B cell (primary cell): ENCODE results near the gene TLE5. TPM values are rescaled to one million over a fixed set of nuclear protein-coding genes. Genes with fewer than 3 reads are reported as not detected.
"Not testable (repeated sequence)": the region's sequence is repeated elsewhere in the genome, so short reads cannot be mapped to it uniquely, and the experiment has no call there.

ENCODE experiments used
- ATAC-seq: fragments of 200-7000 bp; cut with Tn5 transposase; one replicate; pipeline ENCODE4 v1.10.0; 2021; ENCODE audit warnings: low read depth, mild to moderate bottlenecking, moderate number of reproducible peaks, moderate library complexity
- CTCF ChIA-PET: fragments of 350-600 bp; sonication (Branson Sonifier 250); formaldehyde crosslinking; loops from one replicate; lab custom pipeline; 2021; ENCODE audit warnings: antibody characterized with exemption, inconsistent platforms; lab: Charles Lee
- POLR2A ChIA-PET: fragments of 350-600 bp; sonication (Branson Sonifier 250); formaldehyde crosslinking; loops from one replicate; lab custom pipeline; 2021; ENCODE audit warnings: antibody characterized with exemption; lab: Charles Lee
- DNase-seq: peaks from one replicate; pipeline ENCODE4 v3.0.0; 2013
- H2AFZ ChIP-seq: 2 replicates; pipeline ENCODE4 v1.6.1; 2012; ENCODE audit warnings: mild to moderate bottlenecking, low read depth, low read length; ENCODE audit not compliant: insufficient read depth, poor library complexity, severe bottlenecking
- H3K27ac ChIP-seq, 2 donors: 1 replicate in 1 of 2; 2 replicates in 1 of 2; pipeline ENCODE4 v1.5.1; 2012 to 2013; ENCODE audit warnings: low read length in 2 of 2, mild to moderate bottlenecking in 2 of 2, moderate library complexity in 1 of 2
- H3K27me3 ChIP-seq, 4 experiments: fragments of 200-600 bp in 1 of 4; sonication (generic) in 1 of 4; replicated peaks in 1 of 4; 1 replicate in 2 of 4; 2 replicates in 2 of 4; pipeline versions ENCODE4 v1.6.1 to v1.7.0; 2013 to 2016; ENCODE audit warnings: low read length in 3 of 4, mild to moderate bottlenecking in 2 of 4, mixed read lengths in 1 of 4, moderate library complexity in 1 of 4; ENCODE audit not compliant: insufficient read depth in 4 of 4, control insufficient read depth in 3 of 4; ENCODE audit errors: control extremely low read depth in 1 of 4
- H3K36me3 ChIP-seq, 2 experiments: replicated peaks in 1 of 2; 1 replicate in 1 of 2; 2 replicates in 1 of 2; pipeline versions ENCODE4 v1.6.1 to v1.7.1; 2013; ENCODE audit warnings: low read length in 1 of 2; ENCODE audit not compliant: insufficient read depth in 2 of 2, control insufficient read depth in 1 of 2; ENCODE audit errors: control extremely low read depth in 1 of 2, extremely low read depth in 1 of 2
- H3K4me1 ChIP-seq, 2 donors: fragments of 200-600 bp in 1 of 2; sonication (generic) in 1 of 2; 1 replicate in 1 of 2; 2 replicates in 1 of 2; pipeline versions ENCODE4 v1.5.1 to v1.6.1; 2013 to 2017; ENCODE audit warnings: low read length in 2 of 2; ENCODE audit not compliant: control insufficient read depth in 2 of 2, insufficient read depth in 2 of 2
- H3K4me2 ChIP-seq: replicated peaks from 2 replicates; pipeline ENCODE3; 2012; ENCODE audit warnings: mild to moderate bottlenecking, low read depth, low read length; ENCODE audit not compliant: poor library complexity, severe bottlenecking
- H3K4me3 ChIP-seq, 5 experiments: fragments of 200-600 bp in 1 of 5; sonication (generic) in 1 of 5; 1 replicate in 3 of 5; 2 replicates in 2 of 5; pipeline versions ENCODE4 v1.5.1 to v1.7.0; 2011 to 2016; ENCODE audit warnings: low read length in 4 of 5, mild to moderate bottlenecking in 4 of 5, low read depth in 2 of 5, control low read depth in 1 of 5, moderate library complexity in 1 of 5; ENCODE audit not compliant: insufficient read depth in 1 of 5; ENCODE audit errors: control extremely low read depth in 1 of 5, extremely low read depth in 1 of 5
- H3K79me2 ChIP-seq: fragments of 200-600 bp; sonication (generic); one replicate; pipeline ENCODE4 v1.6.0; 2016; ENCODE audit warnings: low read length; ENCODE audit not compliant: control insufficient read depth, insufficient read depth
- H3K9ac ChIP-seq: fragments of 200-600 bp; sonication (generic); 2 replicates; pipeline ENCODE4 v1.6.1; 2017; ENCODE audit warnings: mild to moderate bottlenecking, low read length, moderate library complexity
- H3K9me3 ChIP-seq, 3 donors: one replicate each; pipeline versions ENCODE4 v1.6.1 to v1.7.1; 2013; ENCODE audit warnings: low read length in 2 of 3; ENCODE audit not compliant: control insufficient read depth in 2 of 3, insufficient read depth in 1 of 3; ENCODE audit errors: control extremely low read depth in 1 of 3
- H4K20me1 ChIP-seq: 2 replicates; pipeline ENCODE4 v1.6.0; 2012; ENCODE audit warnings: mild to moderate bottlenecking, low read length; ENCODE audit not compliant: insufficient read depth, control insufficient read depth, poor library complexity, severe bottlenecking
- H3K27ac Mint-ChIP-seq: one replicate; pipeline ENCODE4 v1.8.0; 2021; ENCODE audit warnings: mixed read lengths
- H3K27me3 Mint-ChIP-seq: one replicate; pipeline ENCODE4 v1.8.0; 2021; ENCODE audit warnings: mixed read lengths
- H3K4me1 Mint-ChIP-seq: one replicate; pipeline ENCODE4 v1.8.0; 2021; ENCODE audit warnings: mixed read lengths
- H3K4me3 Mint-ChIP-seq: one replicate; pipeline ENCODE4 v1.8.0; 2021; ENCODE audit warnings: mixed read lengths
- H3K9me3 Mint-ChIP-seq: one replicate; pipeline ENCODE4 v1.8.0; 2022; ENCODE audit warnings: mixed read lengths; ENCODE audit not compliant: insufficient read depth
- CTCF ChIP-seq: fragments of 200-600 bp; IDR thresholded peaks from one replicate; pipeline ENCODE4 v1.8.0; 2022; ENCODE audit warnings: antibody characterized with exemption, mild to moderate bottlenecking
- EZH2 ChIP-seq: IDR thresholded peaks from 2 replicates; pipeline ENCODE4 v1.6.1; 2012; ENCODE audit warnings: borderline replicate concordance, low read depth, mild to moderate bottlenecking, moderate library complexity, low read length; ENCODE audit not compliant: insufficient read depth, poor library complexity, severe bottlenecking
- WGBS: methylation state at CpG from one replicate; pipeline ENCODE4 v1.1.5; 2013; ENCODE audit warnings: missing lambda C conversion rate; ENCODE audit not compliant: insufficient coverage; 5-methylcytosine and 5-hydroxymethylcytosine counted together
- intact Hi-C: fragments of 100-400 bp; cut with micrococcal nuclease; formaldehyde crosslinking; loops from one replicate; pipeline ENCODE4 v1.10.0; 2022
- polyA plus RNA-seq: library from polyadenylated mRNA; depleted of rRNA; stranded (reverse); fragments of >200 nt; gene quantifications from 2 replicates; pipeline ENCODE4 v1.2.3, GENCODE V29; 2012
- total RNA-seq, 2 donors: library from RNA; stranded (reverse); fragments of 120-200 nt in 1 of 2; gene quantifications; 1 replicate in 1 of 2; 2 replicates in 1 of 2; pipeline versions ENCODE4 v1.2.3 to v1.2.4, GENCODE V29; 2013 to 2022

The TLE5 gene
- total and polyA plus RNA-seq, 2 donors (not counting 1 experiment from before 2014, with no cell fraction given), result 697 to 1,132 TPM

- Histone ChIP-seq H3K79me2 (peaks cover 10% of the 10 kb centered on the region), H3K4me1 (peaks cover 2 to 10% of the 10 kb centered on the region in 2 donors), H3K4me3 (no peak overlapping the region), H3K4me2 (no peak overlapping the region), H3K27me3 (no peaks in the 10 kb centered on the region), H2AFZ (no peak overlapping the region), H3K27ac (no peak overlapping the region), H3K36me3 (peaks cover 3 to 56% of the 10 kb centered on the region in 2 experiments), H3K9ac (no peak overlapping the region), H4K20me1 (peaks cover 60% of the 10 kb centered on the region), H3K9me3 (no peaks in the 10 kb centered on the region)
- H3K4me3 Mint-ChIP-seq, result no peak overlapping the region
- H3K4me1 Mint-ChIP-seq, result peaks cover 18% of the 10 kb centered on the region
- ChIA-PET CTCF (interaction anchor here (1.5 to 2.5 kb wide), 4 partner anchors 10 to 55 kb away, joined by 4 to 8 read pairs (median 6); no protein-coding TSS in a partner anchor), POLR2A (interaction anchor here (0.6 to 2.8 kb wide), 5 partner anchors 8 to 76 kb away, joined by 3 to 13 read pairs (median 7); partner anchors contain the start of genes TLE5 and TLE6)
- no peak for ATAC-seq
- no peak for TF ChIP-seq EZH2
- TF ChIP-seq CTCF, result no peak
- intact Hi-C loops, result no loop called here
- 71% methylated on average over 11 of the region's 15 CpGs for WGBS
- no peaks in the 10 kb centered on the region for H3K9me3 Mint-ChIP-seq
- H3K27ac Mint-ChIP-seq, result no peak overlapping the region
- DNase-seq, result no peak
- H3K27me3 Mint-ChIP-seq, result no peaks in the 10 kb centered on the region
Measured at GRCh38 chr19:3053218-3053621, 9.1 kb downstream of the TLE5 start.

- H2AFZ ChIP-seq, intact Hi-C loops, H3K9ac ChIP-seq, H3K27me3 Mint-ChIP-seq, H3K27ac ChIP-seq, H3K9me3 Mint-ChIP-seq, H3K4me3 Mint-ChIP-seq, H3K79me2 ChIP-seq, H3K4me2 ChIP-seq, H3K9me3 ChIP-seq, DNase-seq, ATAC-seq, H3K4me3 ChIP-seq, H3K27me3 ChIP-seq: not testable (repeated sequence)
- Mint-ChIP-seq H3K27ac (peak overlapping the region; percentile 20), H3K4me1 (peaks cover 18% of the 10 kb centered on the region)
- Histone ChIP-seq H3K36me3 (peaks cover 1 to 25% of the 10 kb centered on the region in 2 experiments), H3K4me1 (peaks cover 7 to 13% of the 10 kb centered on the region in 2 donors), H4K20me1 (peaks cover 28% of the 10 kb centered on the region)
- ChIA-PET CTCF (interaction anchor here (1.0 kb wide), 1 partner anchor 13 kb away, joined by 3 read pairs; no protein-coding TSS in a partner anchor), POLR2A (interaction anchor here (0.6 to 0.7 kb wide), 2 partner anchors 434 to 1190 kb away, joined by 3 to 11 read pairs; no protein-coding TSS in a partner anchor)
- 95% methylated on average over 4 of the region's 7 CpGs for WGBS
Measured at GRCh38 chr19:3050016-3050415, 12.3 kb downstream of the TLE5 start.
